Gastroesophageal sphincter (tissue), 4 donors: ENCODE data around the gene RAP1B. TPM values are rescaled to one million over a fixed set of nuclear protein-coding genes. Genes with fewer than 3 reads are reported as not detected.

Source experiments
- ATAC-seq: fragments of 150-250 bp; one replicate; pipeline ENCODE4 v1.9.1; 2016; ENCODE audit warnings: mild to moderate bottlenecking, moderate library complexity
- H3K27ac ChIP-seq, 4 donors: fragments of 200-600 bp; sonication (generic) in 3 of 4; 1 replicate in 3 of 4; 2 replicates in 1 of 4; pipeline ENCODE4 v1.5.1; 2016 to 2019
- H3K27me3 ChIP-seq: fragments of 200-600 bp; sonication (generic); one replicate; pipeline ENCODE4 v1.5.1; 2019
- H3K36me3 ChIP-seq, 2 donors: fragments of 200-600 bp; sonication (generic); one replicate each; pipeline ENCODE4 v1.5.1; 2019; ENCODE audit warnings: control low read depth in 1 of 2
- H3K4me1 ChIP-seq, 3 donors: fragments of 200-600 bp; sonication (generic); 1 replicate in 2 of 3; 2 replicates in 1 of 3; pipeline ENCODE4 v1.5.1; 2016 to 2019; ENCODE audit warnings: control low read depth in 2 of 3
- H3K4me3 ChIP-seq, 2 donors: fragments of 200-600 bp; sonication (generic); one replicate each; pipeline ENCODE4 v1.5.1; 2019; ENCODE audit warnings: mild to moderate bottlenecking in 1 of 2, moderate library complexity in 1 of 2
- H3K9me3 ChIP-seq, 3 donors: fragments of 200-600 bp; sonication (generic); one replicate each; pipeline ENCODE4 v1.5.1; 2017 to 2019; ENCODE audit warnings: control low read depth in 2 of 3
- EP300 ChIP-seq: sonication (generic); formaldehyde crosslinking; IDR thresholded peaks from one replicate; pipeline ENCODE4 v1.6.1; 2017; ENCODE audit warnings: antibody characterized with exemption, mild to moderate bottlenecking
- POLR2A ChIP-seq, 2 donors: fragments of 450-650 bp; IDR thresholded peaks; one replicate each; pipeline ENCODE4 v1.6.1; 2017; ENCODE audit warnings: antibody characterized with exemption in 2 of 2, mild to moderate bottlenecking in 2 of 2, moderate library complexity in 1 of 2
- POLR2AphosphoS5 ChIP-seq: sonication (generic); formaldehyde crosslinking; IDR thresholded peaks from one replicate; pipeline ENCODE4 v1.6.1; 2017; ENCODE audit warnings: antibody characterized with exemption
- WGBS, 2 donors: methylation state at CpG; one replicate each; pipeline ENCODE4 v1.1.5; 2018; ENCODE audit warnings: low coverage in 1 of 2; 5-methylcytosine and 5-hydroxymethylcytosine counted together
- total RNA-seq, 4 donors: library from RNA; depleted of rRNA; stranded (reverse); fragments of >200 nt; gene quantifications; one replicate each; pipeline ENCODE4 v1.1.0, GENCODE V29; 2016
- TF ChIP-seq, protein P1 (sequence below), 4 experiments: fragments of 200-600 bp in 2 of 4; fragments of 450-650 bp in 2 of 4; sonication (generic) in 1 of 4; IDR thresholded peaks; one replicate each; pipeline ENCODE4 v1.5.1; 2017 to 2019; ENCODE audit warnings: antibody characterized with exemption in 4 of 4, mild to moderate bottlenecking in 2 of 4, moderate library complexity in 2 of 4

RAP1B gene
- total RNA-seq, 4 donors from 2014 or later = 131 to 218 (median 205) TPM

DNA sequence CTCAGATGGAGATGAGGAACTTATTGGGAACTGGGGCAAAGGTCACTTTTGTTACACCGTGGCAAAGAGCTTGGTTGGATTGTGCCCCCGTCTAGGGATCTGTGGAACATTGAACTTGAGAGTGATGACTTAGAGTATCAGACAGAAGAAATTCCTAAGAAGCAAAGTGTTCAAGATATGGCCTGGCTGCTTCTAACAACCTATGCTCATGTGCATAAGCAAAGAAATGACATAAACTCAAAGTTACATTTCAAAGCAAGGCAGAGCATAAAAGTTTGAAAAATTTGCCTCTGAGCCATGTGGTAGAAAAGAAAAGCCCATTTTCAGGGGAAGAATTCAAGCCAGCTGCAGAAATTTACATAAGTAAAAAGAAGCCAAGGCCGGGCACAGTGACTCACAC lies 21.5 kb upstream of the RAP1B start:
- Histone ChIP-seq H3K4me3 (no peak overlapping the region), H3K27me3 (no peaks in the 10 kb centered on the region), H3K27ac (no peak overlapping the region), H3K4me1 (no peaks in the 10 kb centered on the region), H3K36me3 (no peaks in the 10 kb centered on the region), H3K9me3 (peaks cover 0 to 39% (median 0%) of the 10 kb centered on the region in 3 donors)
- WGBS, 2 donors = 84 to 95% methylated on average over 2 to 3 of the region's 3 CpGs
- no peak for ATAC-seq
- TF ChIP-seq, protein P1, sequence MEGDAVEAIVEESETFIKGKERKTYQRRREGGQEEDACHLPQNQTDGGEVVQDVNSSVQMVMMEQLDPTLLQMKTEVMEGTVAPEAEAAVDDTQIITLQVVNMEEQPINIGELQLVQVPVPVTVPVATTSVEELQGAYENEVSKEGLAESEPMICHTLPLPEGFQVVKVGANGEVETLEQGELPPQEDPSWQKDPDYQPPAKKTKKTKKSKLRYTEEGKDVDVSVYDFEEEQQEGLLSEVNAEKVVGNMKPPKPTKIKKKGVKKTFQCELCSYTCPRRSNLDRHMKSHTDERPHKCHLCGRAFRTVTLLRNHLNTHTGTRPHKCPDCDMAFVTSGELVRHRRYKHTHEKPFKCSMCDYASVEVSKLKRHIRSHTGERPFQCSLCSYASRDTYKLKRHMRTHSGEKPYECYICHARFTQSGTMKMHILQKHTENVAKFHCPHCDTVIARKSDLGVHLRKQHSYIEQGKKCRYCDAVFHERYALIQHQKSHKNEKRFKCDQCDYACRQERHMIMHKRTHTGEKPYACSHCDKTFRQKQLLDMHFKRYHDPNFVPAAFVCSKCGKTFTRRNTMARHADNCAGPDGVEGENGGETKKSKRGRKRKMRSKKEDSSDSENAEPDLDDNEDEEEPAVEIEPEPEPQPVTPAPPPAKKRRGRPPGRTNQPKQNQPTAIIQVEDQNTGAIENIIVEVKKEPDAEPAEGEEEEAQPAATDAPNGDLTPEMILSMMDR (IDR thresholded peaks at IDR 0.05) = no peak
- TF ChIP-seq EP300 (no peak), POLR2AphosphoS5 (no peak), POLR2A (IDR thresholded peaks at IDR 0.05) (no peak)

DNA sequence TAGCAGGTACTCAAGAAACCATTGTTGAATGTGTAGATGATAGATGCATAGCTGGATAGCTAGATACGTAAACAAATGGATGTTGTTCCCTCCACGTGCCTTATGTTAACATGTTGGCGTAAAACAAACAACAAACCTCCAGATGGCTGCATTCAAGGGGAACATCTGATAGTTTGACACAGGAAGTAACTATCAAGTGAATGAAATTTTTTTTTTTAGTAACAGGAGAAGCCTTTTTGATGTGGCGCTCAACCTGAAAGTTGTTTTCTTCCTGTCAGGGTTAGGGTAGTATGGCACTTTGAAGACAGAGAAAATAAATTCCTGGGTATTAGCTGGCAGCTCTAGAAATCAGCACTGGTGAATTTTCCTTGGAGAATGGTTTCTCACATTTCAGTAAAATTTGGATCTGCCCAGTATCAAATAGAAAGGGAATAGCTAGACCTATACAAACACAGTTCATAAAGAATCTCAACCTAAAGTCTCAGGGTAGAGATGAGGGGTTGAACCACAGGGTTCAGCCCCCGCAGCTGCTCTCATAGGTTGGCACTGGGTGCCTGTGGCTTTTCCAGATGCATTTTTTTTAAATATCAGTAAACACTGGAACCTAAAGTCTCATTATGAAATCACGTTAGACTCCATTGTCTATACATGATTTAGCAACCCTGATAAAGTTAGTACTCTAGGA lies 18.8 kb upstream of the RAP1B start:
- WGBS, 2 donors = 58 to 78% methylated on average over 6 of the region's 6 CpGs

DNA sequence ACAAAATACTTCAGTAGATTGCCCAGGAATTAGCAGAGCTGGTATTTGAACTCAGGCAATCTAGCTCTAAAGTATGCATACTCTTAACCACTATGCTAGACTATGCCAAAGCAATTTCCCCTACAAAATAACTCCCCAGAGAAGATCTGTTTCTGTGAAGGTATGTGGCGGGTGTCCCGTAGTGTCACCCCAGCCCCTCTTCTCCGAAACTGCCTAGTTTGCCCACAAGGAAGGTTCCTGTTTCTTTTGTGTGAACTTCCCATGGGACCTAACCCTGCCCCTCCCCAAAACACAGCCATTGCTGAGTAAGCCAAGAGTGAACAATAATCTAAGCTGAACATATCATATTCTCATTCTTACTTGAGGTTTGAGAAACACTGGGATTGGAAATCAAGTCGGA lies 15.5 kb upstream of the RAP1B start:
- peaks cover 0 to 20% (median 0%) of the 10 kb centered on the region in 3 donors for H3K9me3 ChIP-seq
- H3K36me3 ChIP-seq = no peaks in the 10 kb centered on the region
- TF ChIP-seq, protein P1 (IDR thresholded peaks at IDR 0.05) = no peak
- TF ChIP-seq POLR2AphosphoS5 = no peak
- no peak for TF ChIP-seq EP300
- TF ChIP-seq POLR2A (IDR thresholded peaks at IDR 0.05) = no peak
- no peaks in the 10 kb centered on the region for H3K27me3 ChIP-seq
- H3K4me3 ChIP-seq = no peak overlapping the region
- WGBS, 2 donors = 91 to 100% methylated on average over 1 to 3 of the region's 4 CpGs
- H3K4me1 ChIP-seq = no peaks in the 10 kb centered on the region
- no peak overlapping the region for H3K27ac ChIP-seq
- no peak for ATAC-seq

More for the DNA sequence above, 18.8 kb upstream of the RAP1B start:
- no peaks in the 10 kb centered on the region for H3K27me3 ChIP-seq
- H3K4me1 ChIP-seq = no peaks in the 10 kb centered on the region
- no peak overlapping the region for H3K27ac ChIP-seq
- no peak for ATAC-seq
- peaks cover 0 to 40% (median 0%) of the 10 kb centered on the region in 3 donors for H3K9me3 ChIP-seq
- no peaks in the 10 kb centered on the region for H3K36me3 ChIP-seq
- TF ChIP-seq, protein P1 (IDR thresholded peaks at IDR 0.05) = no peak
- TF ChIP-seq POLR2AphosphoS5 (no peak), EP300 (no peak), POLR2A (IDR thresholded peaks at IDR 0.05) (no peak)
- H3K4me3 ChIP-seq = no peak overlapping the region

GRCh38 chr12:68601767-68602166 lies 8.9 kb upstream of the RAP1B start:
- no peak for ATAC-seq
- Histone ChIP-seq H3K36me3 (no peaks in the 10 kb centered on the region), H3K27ac (no peak overlapping the region), H3K4me1 (no peaks in the 10 kb centered on the region), H3K4me3 (no peak overlapping the region), H3K27me3 (no peaks in the 10 kb centered on the region), H3K9me3 (no peaks in the 10 kb centered on the region)
- 71% methylated on average over 1 of the region's 1 CpG; no CpG with 5 or more reads in 1 of the 2 donors for WGBS, 2 donors
- TF ChIP-seq, protein P1 (IDR thresholded peaks at IDR 0.05) = no peak
- no peak for TF ChIP-seq EP300
- TF ChIP-seq POLR2AphosphoS5 = no peak

DNA sequence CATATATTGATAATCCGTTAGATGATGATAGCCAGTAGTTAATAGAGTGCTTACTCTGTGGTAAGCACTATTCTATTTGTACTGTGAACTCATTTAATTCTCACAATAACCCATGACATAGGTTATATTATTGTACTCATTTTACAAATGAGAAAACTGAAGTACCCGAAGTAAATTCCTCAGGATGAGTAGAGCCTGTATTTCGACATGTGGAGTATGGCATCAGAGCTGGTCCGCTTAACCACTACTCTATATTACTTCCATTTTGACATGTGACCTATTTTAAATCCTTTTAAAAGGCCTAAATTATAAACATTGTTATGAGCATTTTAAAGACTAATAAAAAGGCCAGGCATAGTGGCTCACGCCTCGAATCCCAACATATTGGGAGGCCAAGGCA lies 8.0 kb upstream of the RAP1B start:
- no peak for ATAC-seq

More for the DNA sequence above, 8.0 kb upstream of the RAP1B start:
- Histone ChIP-seq H3K27ac (no peak overlapping the region), H3K9me3 (no peaks in the 10 kb centered on the region), H3K36me3 (no peaks in the 10 kb centered on the region), H3K4me3 (no peak overlapping the region), H3K4me1 (no peaks in the 10 kb centered on the region), H3K27me3 (no peaks in the 10 kb centered on the region)
- TF ChIP-seq POLR2A (IDR thresholded peaks at IDR 0.05) (no peak), EP300 (no peak), POLR2AphosphoS5 (no peak)
- TF ChIP-seq, protein P1 (IDR thresholded peaks at IDR 0.05) = no peak
- WGBS, 2 donors = 93 to 98% methylated on average over 6 of the region's 6 CpGs
